Measurements from ENCODE around the gene MORN5.

The MORN5 gene

DNA sequence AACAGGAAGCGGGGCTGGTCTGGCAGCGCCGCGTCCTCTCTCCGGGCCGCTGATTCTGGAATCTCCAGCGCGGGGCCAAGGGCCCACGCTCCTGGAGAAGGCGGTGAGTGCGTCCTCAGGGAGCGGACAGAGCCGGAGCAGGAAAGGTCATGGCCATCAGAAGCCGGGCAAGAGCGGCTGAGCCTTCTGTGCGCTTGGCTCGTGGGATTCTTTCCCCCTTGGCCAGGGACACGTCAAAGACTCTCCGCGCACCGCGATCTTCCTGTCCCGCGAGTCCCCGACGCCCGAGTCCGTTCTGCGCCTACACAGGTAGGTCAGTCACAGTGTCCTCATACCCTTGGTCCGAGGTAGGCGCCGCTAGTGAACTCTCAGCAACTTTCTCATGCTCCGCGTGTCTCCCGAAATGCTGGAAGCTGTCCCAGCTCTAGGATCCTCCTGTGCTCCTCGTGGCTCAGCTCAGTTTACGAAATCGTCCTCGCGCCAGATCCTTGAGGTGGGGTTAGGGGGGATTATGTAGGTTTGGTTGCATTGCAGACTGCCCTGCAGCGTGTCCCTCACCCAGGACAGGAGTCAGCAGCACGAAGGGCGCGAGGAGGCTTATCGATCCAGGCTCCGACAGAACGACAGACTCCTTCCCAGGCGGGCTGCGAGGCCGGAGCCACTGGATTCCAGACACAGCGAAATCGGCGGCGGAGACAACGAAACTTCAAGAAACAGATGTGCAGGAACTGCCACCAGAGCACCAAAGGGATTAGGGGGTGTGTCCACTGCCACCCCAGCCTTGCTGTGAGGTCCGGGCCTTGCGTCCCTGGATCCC is 60.4 kb downstream of the MORN5 start:
- Histone ChIP-seq H3K27ac (ENCODE audit: insufficient read depth, low read length, poor library complexity, severe bottlenecking) (no peak overlapping the region), H3K9me3 (ENCODE audit: control insufficient read depth, low read length) (no peaks in the 10 kb centered on the region), H3K4me3 (ENCODE audit: insufficient read depth, low read depth, low read length, poor library complexity, severe bottlenecking) (peak overlapping the region; percentile 33), H3K27me3 (replicated peaks; ENCODE audit: control insufficient read depth, insufficient read depth, low read length, poor library complexity, severe bottlenecking) (peaks cover 37% of the 10 kb centered on the region), H3K36me3 (ENCODE audit: control insufficient read depth, insufficient read depth, low read length) (no peaks in the 10 kb centered on the region), H3K4me1 (ENCODE audit: control insufficient read depth, insufficient read depth, low read length, poor library complexity, severe bottlenecking) (peaks cover 18% of the 10 kb centered on the region)
- no peak for DNase-seq

DNA sequence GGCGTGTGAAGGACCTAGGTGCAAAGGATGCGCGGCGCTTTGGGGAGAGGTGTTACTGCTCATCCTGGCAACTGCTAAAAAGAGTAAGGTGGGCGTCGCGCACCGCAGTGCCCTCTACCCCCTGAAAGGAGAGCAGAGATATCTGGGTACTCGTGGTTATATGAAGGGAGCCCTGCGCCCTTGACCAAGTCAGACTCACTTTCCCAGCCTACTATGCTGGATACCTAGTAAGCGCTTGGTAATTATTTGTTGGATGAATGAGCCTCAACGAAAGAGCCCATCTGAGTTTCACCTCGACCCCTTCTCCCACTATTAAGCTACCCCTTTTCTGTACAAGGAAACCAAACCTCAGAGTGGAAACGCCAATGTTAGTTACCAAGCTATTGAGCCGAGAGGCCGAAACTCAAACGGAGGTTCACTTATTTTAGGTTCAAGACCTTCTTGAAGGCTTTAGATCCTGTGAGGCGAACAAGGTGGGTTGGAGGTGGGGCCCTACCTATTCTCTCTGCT is 61.0 kb downstream of the MORN5 start:
- peaks cover 43% of the 10 kb centered on the region for H3K27me3 ChIP-seq (replicated peaks; ENCODE audit: control insufficient read depth, insufficient read depth, low read length, poor library complexity, severe bottlenecking)
- no peak overlapping the region for H3K27ac ChIP-seq (ENCODE audit: insufficient read depth, low read length, poor library complexity, severe bottlenecking)
- no peaks in the 10 kb centered on the region for H3K36me3 ChIP-seq (ENCODE audit: control insufficient read depth, insufficient read depth, low read length)
- H3K9me3 ChIP-seq (ENCODE audit: control insufficient read depth, low read length), result no peaks in the 10 kb centered on the region
- peaks cover 18% of the 10 kb centered on the region for H3K4me1 ChIP-seq (ENCODE audit: control insufficient read depth, insufficient read depth, low read length, poor library complexity, severe bottlenecking)
- no peak overlapping the region for H3K4me3 ChIP-seq (ENCODE audit: insufficient read depth, low read depth, low read length, poor library complexity, severe bottlenecking)
- DNase-seq, result no peak

DNA sequence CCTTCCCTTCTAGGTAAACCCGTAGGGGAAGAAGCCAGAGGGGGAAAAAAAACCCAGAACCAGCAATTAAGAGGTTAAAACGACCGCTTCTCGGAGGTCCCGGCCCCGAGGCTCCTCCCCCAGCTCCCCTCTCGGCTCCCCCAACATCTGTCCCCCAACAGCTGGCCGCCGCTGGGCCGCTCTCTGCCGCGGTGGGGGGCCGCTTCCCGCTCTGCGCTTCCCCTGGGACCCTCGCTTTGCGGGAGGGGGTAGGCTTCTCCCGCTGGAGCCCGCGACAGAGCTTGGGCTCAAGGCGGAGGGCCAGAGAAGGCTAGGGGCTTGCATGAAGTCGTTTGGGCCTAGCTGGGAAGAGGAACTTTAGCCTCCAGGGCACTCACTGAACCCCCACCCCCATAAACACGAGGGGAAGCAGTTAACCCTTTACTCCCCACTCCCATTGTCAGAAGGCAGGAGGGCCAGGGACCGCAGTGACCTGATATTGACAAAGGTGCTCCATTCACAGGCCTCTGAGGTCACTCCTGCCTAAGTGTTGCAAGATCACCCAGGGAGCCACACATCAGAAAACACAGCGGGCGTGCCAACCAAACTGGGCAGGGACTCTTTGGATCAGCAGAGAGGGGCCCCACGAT is 61.6 kb downstream of the MORN5 start:
- Histone ChIP-seq H3K36me3 (ENCODE audit: control insufficient read depth, insufficient read depth, low read length) (no peaks in the 10 kb centered on the region), H3K9me3 (ENCODE audit: control insufficient read depth, low read length) (no peaks in the 10 kb centered on the region), H3K4me3 (ENCODE audit: insufficient read depth, low read depth, low read length, poor library complexity, severe bottlenecking) (no peak overlapping the region), H3K4me1 (ENCODE audit: control insufficient read depth, insufficient read depth, low read length, poor library complexity, severe bottlenecking) (peaks cover 18% of the 10 kb centered on the region), H3K27me3 (replicated peaks; ENCODE audit: control insufficient read depth, insufficient read depth, low read length, poor library complexity, severe bottlenecking) (peaks cover 43% of the 10 kb centered on the region), H3K27ac (ENCODE audit: insufficient read depth, low read length, poor library complexity, severe bottlenecking) (no peak overlapping the region)
- no peak for DNase-seq

DNA sequence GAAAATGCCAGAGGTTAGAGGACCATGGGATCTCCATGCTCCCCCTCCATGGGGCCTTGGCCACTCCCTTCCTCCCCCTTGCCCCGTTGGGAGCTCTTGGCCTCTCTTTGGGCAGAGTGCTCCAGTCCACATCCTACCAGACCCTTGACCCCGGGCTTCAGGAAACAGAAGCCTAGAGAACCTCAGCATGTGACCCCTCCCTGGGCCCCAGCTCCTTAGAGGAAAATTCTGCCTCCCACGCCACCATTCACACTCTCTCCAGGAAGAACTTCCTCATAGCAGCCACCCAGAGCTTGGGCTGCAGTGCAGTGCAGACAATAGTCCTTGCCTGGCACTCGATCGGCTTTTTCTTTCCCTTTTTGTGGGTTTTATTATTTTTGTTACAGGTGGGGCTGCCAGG is 63.1 kb downstream of the MORN5 start:
- no peak overlapping the region for H3K4me3 ChIP-seq (ENCODE audit: insufficient read depth, low read depth, low read length, poor library complexity, severe bottlenecking)
- no peak overlapping the region for H3K27ac ChIP-seq (ENCODE audit: insufficient read depth, low read length, poor library complexity, severe bottlenecking)
- peaks cover 44% of the 10 kb centered on the region for H3K27me3 ChIP-seq (replicated peaks; ENCODE audit: control insufficient read depth, insufficient read depth, low read length, poor library complexity, severe bottlenecking)
- no peaks in the 10 kb centered on the region for H3K36me3 ChIP-seq (ENCODE audit: control insufficient read depth, insufficient read depth, low read length)
- peaks cover 18% of the 10 kb centered on the region for H3K4me1 ChIP-seq (ENCODE audit: control insufficient read depth, insufficient read depth, low read length, poor library complexity, severe bottlenecking)
- no peak for DNase-seq
- H3K9me3 ChIP-seq (ENCODE audit: control insufficient read depth, low read length), result no peaks in the 10 kb centered on the region

DNA sequence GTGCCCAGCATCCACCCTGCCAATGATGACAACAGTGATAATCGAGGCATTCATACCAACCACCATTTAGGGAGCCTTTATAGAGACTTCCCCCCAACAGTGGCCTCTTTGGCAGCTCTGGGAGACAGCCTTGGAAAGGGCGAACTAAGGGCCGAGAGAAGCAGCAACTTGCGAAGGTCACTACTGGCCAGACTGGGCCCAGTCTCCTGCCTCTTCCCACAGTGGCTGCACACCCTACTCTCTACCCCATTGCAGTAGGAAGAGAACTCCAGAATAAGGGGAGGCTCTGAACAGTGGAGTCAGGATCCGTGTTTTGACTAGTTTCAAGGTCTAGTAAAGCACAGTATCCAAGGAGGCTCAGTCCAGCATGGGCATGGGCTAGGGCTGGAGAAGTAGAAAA is 63.7 kb downstream of the MORN5 start:
- Histone ChIP-seq H3K9me3 (ENCODE audit: control insufficient read depth, low read length) (no peaks in the 10 kb centered on the region), H3K4me3 (ENCODE audit: insufficient read depth, low read depth, low read length, poor library complexity, severe bottlenecking) (no peak overlapping the region), H3K36me3 (ENCODE audit: control insufficient read depth, insufficient read depth, low read length) (no peaks in the 10 kb centered on the region), H3K27ac (ENCODE audit: insufficient read depth, low read length, poor library complexity, severe bottlenecking) (no peak overlapping the region), H3K4me1 (ENCODE audit: control insufficient read depth, insufficient read depth, low read length, poor library complexity, severe bottlenecking) (peaks cover 18% of the 10 kb centered on the region), H3K27me3 (replicated peaks; ENCODE audit: control insufficient read depth, insufficient read depth, low read length, poor library complexity, severe bottlenecking) (peaks cover 38% of the 10 kb centered on the region)
- no peak for DNase-seq

- H3K4me1 ChIP-seq (ENCODE audit: control insufficient read depth, insufficient read depth, low read length, poor library complexity, severe bottlenecking), result peaks cover 5% of the 10 kb centered on the region
- no peak overlapping the region for H3K4me3 ChIP-seq (ENCODE audit: insufficient read depth, low read depth, low read length, poor library complexity, severe bottlenecking)
- H3K27ac ChIP-seq (ENCODE audit: insufficient read depth, low read length, poor library complexity, severe bottlenecking), result no peak overlapping the region
- H3K9me3 ChIP-seq (ENCODE audit: control insufficient read depth, low read length), result no peaks in the 10 kb centered on the region
- DNase-seq, result no peak
- H3K27me3 ChIP-seq (replicated peaks; ENCODE audit: control insufficient read depth, insufficient read depth, low read length, poor library complexity, severe bottlenecking), result peaks cover 37% of the 10 kb centered on the region
- no peaks in the 10 kb centered on the region for H3K36me3 ChIP-seq (ENCODE audit: control insufficient read depth, insufficient read depth, low read length)
Measured at GRCh38 chr9:122225312-122226141, 65.8 kb downstream of the MORN5 start.

- Histone ChIP-seq H3K4me1 (ENCODE audit: control insufficient read depth, insufficient read depth, low read length, poor library complexity, severe bottlenecking) (peaks cover 1% of the 10 kb centered on the region), H3K27me3 (replicated peaks; ENCODE audit: control insufficient read depth, insufficient read depth, low read length, poor library complexity, severe bottlenecking) (peaks cover 30% of the 10 kb centered on the region), H3K4me3 (ENCODE audit: insufficient read depth, low read depth, low read length, poor library complexity, severe bottlenecking) (no peak overlapping the region)
Measured at GRCh38 chr9:122226142-122226757, 66.5 kb downstream of the MORN5 start.

GRCh38 chr9:122226758-122227574 is 67.3 kb downstream of the MORN5 start:
- Histone ChIP-seq H3K9me3 (ENCODE audit: control insufficient read depth, low read length) (no peaks in the 10 kb centered on the region), H3K4me3 (ENCODE audit: insufficient read depth, low read depth, low read length, poor library complexity, severe bottlenecking) (no peak overlapping the region), H3K27me3 (replicated peaks; ENCODE audit: control insufficient read depth, insufficient read depth, low read length, poor library complexity, severe bottlenecking) (peaks cover 25% of the 10 kb centered on the region), H3K27ac (ENCODE audit: insufficient read depth, low read length, poor library complexity, severe bottlenecking) (no peak overlapping the region), H3K36me3 (ENCODE audit: control insufficient read depth, insufficient read depth, low read length) (no peaks in the 10 kb centered on the region), H3K4me1 (ENCODE audit: control insufficient read depth, insufficient read depth, low read length, poor library complexity, severe bottlenecking) (no peaks in the 10 kb centered on the region)
- no peak for DNase-seq

More at GRCh38 chr9:122226142-122226757, 66.5 kb downstream of the MORN5 start:
- DNase-seq, result no peak
- H3K27ac ChIP-seq (ENCODE audit: insufficient read depth, low read length, poor library complexity, severe bottlenecking), result no peak overlapping the region
- no peaks in the 10 kb centered on the region for H3K9me3 ChIP-seq (ENCODE audit: control insufficient read depth, low read length)
- no peaks in the 10 kb centered on the region for H3K36me3 ChIP-seq (ENCODE audit: control insufficient read depth, insufficient read depth, low read length)

DNA sequence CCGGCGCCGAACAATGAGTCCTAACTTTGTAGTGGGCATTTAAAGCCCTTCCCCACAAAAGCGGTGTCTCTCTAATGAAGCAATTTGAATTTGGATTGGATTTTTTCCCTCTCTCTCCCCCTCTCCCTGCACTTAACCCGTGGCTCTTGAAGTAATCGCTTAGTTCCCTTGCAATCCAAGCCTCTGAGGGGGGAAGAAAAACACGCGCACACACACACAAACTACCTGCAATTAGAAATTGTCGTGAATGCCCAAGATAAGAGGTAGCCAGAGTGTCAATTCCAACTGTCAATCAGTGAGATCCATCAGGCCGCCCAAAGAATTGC is 67.8 kb downstream of the MORN5 start:
- peaks cover 25% of the 10 kb centered on the region for H3K27me3 ChIP-seq (replicated peaks; ENCODE audit: control insufficient read depth, insufficient read depth, low read length, poor library complexity, severe bottlenecking)
- no peaks in the 10 kb centered on the region for H3K9me3 ChIP-seq (ENCODE audit: control insufficient read depth, low read length)
- no peak overlapping the region for H3K4me3 ChIP-seq (ENCODE audit: insufficient read depth, low read depth, low read length, poor library complexity, severe bottlenecking)
- no peaks in the 10 kb centered on the region for H3K4me1 ChIP-seq (ENCODE audit: control insufficient read depth, insufficient read depth, low read length, poor library complexity, severe bottlenecking)
- no peak overlapping the region for H3K27ac ChIP-seq (ENCODE audit: insufficient read depth, low read length, poor library complexity, severe bottlenecking)
- no peak for DNase-seq
- no peaks in the 10 kb centered on the region for H3K36me3 ChIP-seq (ENCODE audit: control insufficient read depth, insufficient read depth, low read length)
